ES-I3 (cell line): Measurements from ENCODE around the gene CNKSR3.

Source experiments
- H3K36me3 ChIP-seq: 2 replicates; pipeline ENCODE4 v1.6.1; 2013; ENCODE audit warnings: mild to moderate bottlenecking, low read length, control low read depth, moderate library complexity; ENCODE audit not compliant: insufficient read depth
- H3K4me1 ChIP-seq: 2 replicates; pipeline ENCODE4 v1.6.1; 2013; ENCODE audit warnings: mild to moderate bottlenecking, control low read depth, low read length; ENCODE audit not compliant: insufficient read depth
- H3K9ac ChIP-seq: 2 replicates; pipeline ENCODE4 v1.6.1; 2013; ENCODE audit warnings: low read depth, mild to moderate bottlenecking, low read length, moderate library complexity
- H3K9me3 ChIP-seq: 2 replicates; pipeline ENCODE4 v1.6.1; 2013; ENCODE audit warnings: mild to moderate bottlenecking, low read length, moderate library complexity; ENCODE audit not compliant: control insufficient read depth, insufficient read depth

CNKSR3 gene

GRCh38 chr6:154503658-154504057 lies 6.8 kb downstream of the CNKSR3 start:
- Histone ChIP-seq H3K4me1 (peaks cover 14% of the 10 kb centered on the region), H3K36me3 (no peaks in the 10 kb centered on the region; the same call in 1 of the 2 replicates), H3K9me3 (no peaks in the 10 kb centered on the region), H3K9ac (no peak overlapping the region)

GRCh38 chr6:154502553-154502952 lies 7.9 kb downstream of the CNKSR3 start:
- Histone ChIP-seq H3K9me3 (no peaks in the 10 kb centered on the region), H3K36me3 (no peaks in the 10 kb centered on the region; the same call in 1 of the 2 replicates), H3K4me1 (peaks cover 12% of the 10 kb centered on the region), H3K9ac (no peak overlapping the region)

GRCh38 chr6:154501578-154501868 lies 9.0 kb downstream of the CNKSR3 start:
- H3K36me3 ChIP-seq: no peaks in the 10 kb centered on the region; the same call in 1 of the 2 replicates
- peaks cover 12% of the 10 kb centered on the region for H3K4me1 ChIP-seq
- no peaks in the 10 kb centered on the region for H3K9me3 ChIP-seq
- no peak overlapping the region for H3K9ac ChIP-seq

GRCh38 chr6:154500769-154501577 lies 9.5 kb downstream of the CNKSR3 start:
- Histone ChIP-seq H3K36me3 (no peaks in the 10 kb centered on the region; the same call in 1 of the 2 replicates), H3K4me1 (peaks cover 12% of the 10 kb centered on the region), H3K9ac (no peak overlapping the region), H3K9me3 (no peaks in the 10 kb centered on the region)

GRCh38 chr6:154499855-154500589 lies 10.5 kb downstream of the CNKSR3 start:
- Histone ChIP-seq H3K9me3 (no peaks in the 10 kb centered on the region), H3K36me3 (no peaks in the 10 kb centered on the region; the same call in 1 of the 2 replicates), H3K9ac (no peak overlapping the region), H3K4me1 (peaks cover 12% of the 10 kb centered on the region)

- peaks cover 9% of the 10 kb centered on the region for H3K4me1 ChIP-seq
- H3K36me3 ChIP-seq: no peaks in the 10 kb centered on the region; the same call in 1 of the 2 replicates
- H3K9me3 ChIP-seq: no peaks in the 10 kb centered on the region
- H3K9ac ChIP-seq: no peak overlapping the region
Observed at GRCh38 chr6:154498340-154498934, 12.0 kb downstream of the CNKSR3 start.

GRCh38 chr6:154496793-154497517 lies 13.5 kb downstream of the CNKSR3 start:
- H3K9me3 ChIP-seq: no peaks in the 10 kb centered on the region
- H3K36me3 ChIP-seq: no peaks in the 10 kb centered on the region; the same call in 1 of the 2 replicates
- peaks cover 8% of the 10 kb centered on the region; the same call in 1 of the 2 replicates for H3K4me1 ChIP-seq
- H3K9ac ChIP-seq: no peak overlapping the region

GRCh38 chr6:154496186-154496585 lies 14.3 kb downstream of the CNKSR3 start:
- H3K9me3 ChIP-seq: no peaks in the 10 kb centered on the region
- no peaks in the 10 kb centered on the region for H3K36me3 ChIP-seq
- H3K4me1 ChIP-seq: peaks cover 8% of the 10 kb centered on the region; the same call in 1 of the 2 replicates
- H3K9ac ChIP-seq: no peak overlapping the region

- Histone ChIP-seq H3K36me3 (no peaks in the 10 kb centered on the region), H3K9ac (no peak overlapping the region), H3K4me1 (peaks cover 8% of the 10 kb centered on the region; the same call in 1 of the 2 replicates), H3K9me3 (no peaks in the 10 kb centered on the region)
Observed at GRCh38 chr6:154494592-154495311, 15.7 kb downstream of the CNKSR3 start.

- H3K4me1 ChIP-seq: no peaks in the 10 kb centered on the region
- no peaks in the 10 kb centered on the region for H3K36me3 ChIP-seq
- no peaks in the 10 kb centered on the region for H3K9me3 ChIP-seq
- H3K9ac ChIP-seq: no peak overlapping the region
Observed at GRCh38 chr6:154491567-154492470, 18.7 kb downstream of the CNKSR3 start.

- no peaks in the 10 kb centered on the region for H3K36me3 ChIP-seq
- H3K4me1 ChIP-seq: no peaks in the 10 kb centered on the region
- H3K9ac ChIP-seq: no peak overlapping the region
- H3K9me3 ChIP-seq: no peaks in the 10 kb centered on the region
Observed at GRCh38 chr6:154489822-154490221, 20.7 kb downstream of the CNKSR3 start.

GRCh38 chr6:154488802-154489437 lies 21.6 kb downstream of the CNKSR3 start:
- H3K4me1 ChIP-seq: no peaks in the 10 kb centered on the region
- no peak overlapping the region for H3K9ac ChIP-seq
- H3K9me3 ChIP-seq: no peaks in the 10 kb centered on the region
- no peaks in the 10 kb centered on the region for H3K36me3 ChIP-seq

- H3K36me3 ChIP-seq: no peaks in the 10 kb centered on the region
- H3K4me1 ChIP-seq: no peaks in the 10 kb centered on the region
- H3K9me3 ChIP-seq: no peaks in the 10 kb centered on the region
- H3K9ac ChIP-seq: no peak overlapping the region
Observed at GRCh38 chr6:154488248-154488593, 22.3 kb downstream of the CNKSR3 start.
